GM18507 (cell line): Measurements from ENCODE around the gene P2RY10.
"Not testable (repeated sequence)": the region's sequence is repeated elsewhere in the genome, so short reads cannot be mapped to it uniquely, and the experiment has no call there.

Experiments
- DNase-seq: peaks from one replicate; pipeline ENCODE4 v3.0.0; 2011; ENCODE audit warnings: low read depth; ENCODE audit not compliant: insufficient read length; ENCODE audit errors: extremely low spot score
- FAIRE-seq: peaks from 2 replicates; lab custom pipeline; 2011; peaks lifted over from hg19 to GRCh38; lab: Jason Lieb, UNC

P2RY10 gene

GRCh38 chrX:78945186-78945912 is at the start of gene P2RY10:
Gene P2RY10 (plus strand): TSS chrX:78945391. CDS start chrX:78960521, 15,130 bp downstream.
- peak; percentile 95 for FAIRE-seq
- no peak for DNase-seq

- no peak for FAIRE-seq
- no peak for DNase-seq
These were observed 22.4 kb upstream of the P2RY10 start for GRCh38 chrX:78922754-78923153.

- FAIRE-seq = peak; percentile 88
These were observed 21.8 kb upstream of the P2RY10 start for GRCh38 chrX:78923198-78924015.

GRCh38 chrX:78931814-78932213 is 13.4 kb upstream of the P2RY10 start:
- no peak for FAIRE-seq

More at GRCh38 chrX:78923198-78924015, 21.8 kb upstream of the P2RY10 start:
- DNase-seq = no peak

GRCh38 chrX:78934866-78935265 is 10.3 kb upstream of the P2RY10 start:
- DNase-seq (no peak), FAIRE-seq (no peak)

More at GRCh38 chrX:78931814-78932213, 13.4 kb upstream of the P2RY10 start:
- no peak for DNase-seq

- no peak for FAIRE-seq
- no peak for DNase-seq
These were observed 840 bp upstream of the P2RY10 start for GRCh38 chrX:78944351-78944750.

GRCh38 chrX:78946178-78946931 is 1.2 kb downstream of the P2RY10 start:
- peak; percentile 83 for FAIRE-seq

GRCh38 chrX:78950009-78950835 is 5.0 kb downstream of the P2RY10 start:
- peak; percentile 78 for FAIRE-seq
- DNase-seq = no peak

More at GRCh38 chrX:78946178-78946931, 1.2 kb downstream of the P2RY10 start:
- DNase-seq = no peak

- DNase-seq (no peak), FAIRE-seq (no peak)
These were observed 12.0 kb downstream of the P2RY10 start for GRCh38 chrX:78957049-78957767.

- peak; percentile 98 for FAIRE-seq
- no peak for DNase-seq
These were observed 12.6 kb downstream of the P2RY10 start for GRCh38 chrX:78957768-78958130.

- FAIRE-seq (peak; percentile 73), DNase-seq (no peak)
These were observed 13.4 kb downstream of the P2RY10 start for GRCh38 chrX:78958419-78959116.

- FAIRE-seq = peak; percentile 12
- no peak for DNase-seq
These were observed 15.7 kb downstream of the P2RY10 start for GRCh38 chrX:78960888-78961287.

- no peak for DNase-seq
- peak; percentile 18 for FAIRE-seq
These were observed 19.4 kb downstream of the P2RY10 start for GRCh38 chrX:78964598-78964997.

- no peak for DNase-seq
These were observed 34.7 kb downstream of the P2RY10 start for GRCh38 chrX:78979789-78980464.

GRCh38 chrX:78989349-78989748 is 44.2 kb downstream of the P2RY10 start:
- FAIRE-seq (no peak), DNase-seq (no peak)

More at GRCh38 chrX:78979789-78980464, 34.7 kb downstream of the P2RY10 start:
- FAIRE-seq = peak; percentile 97

GRCh38 chrX:78997870-78998558 is 52.8 kb downstream of the P2RY10 start:
- FAIRE-seq = no peak
- no peak for DNase-seq

- FAIRE-seq, DNase-seq: not testable (repeated sequence)
These were observed 62.3 kb downstream of the P2RY10 start for GRCh38 chrX:79007540-79007939.
